HG03432 (cell line): ENCODE data around the gene NKAIN2.

Experiments used
- ATAC-seq: cut with Tn5 transposase; IDR thresholded peaks from one replicate; pipeline ENCODE4 v1.9.1; 2021; ENCODE audit warnings: mild to moderate bottlenecking, moderate library complexity; ENCODE audit not compliant: unreplicated experiment

The NKAIN2 gene

GRCh38 chr6:123803504-123804013 is at the start of gene NKAIN2:
NKAIN2 (plus strand) TSS chr6:123803865.
- peak; percentile 42 for ATAC-seq

- no peak for ATAC-seq
These were observed 44.2 kb upstream of the NKAIN2 start for GRCh38 chr6:123759472-123759871.

DNA sequence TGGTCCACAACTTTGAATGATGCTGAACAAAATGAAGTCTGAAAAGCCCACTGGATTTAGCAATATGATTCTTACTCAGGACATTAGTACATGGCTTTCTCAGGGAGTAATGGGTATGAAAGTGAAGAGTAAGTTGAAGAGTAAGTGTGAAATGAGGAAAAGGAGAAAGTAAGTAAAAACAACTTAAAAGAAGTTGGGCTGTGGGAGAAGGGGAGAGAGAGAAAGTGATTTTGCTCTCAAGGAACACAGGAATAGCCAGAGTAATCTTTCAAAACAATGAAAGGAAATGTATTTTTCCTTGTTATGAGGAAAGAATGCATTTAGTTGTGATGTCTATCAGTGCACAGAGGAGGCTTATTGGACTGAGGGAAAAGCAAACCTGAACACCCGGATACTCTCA is 39.8 kb upstream of the NKAIN2 start:
- no peak for ATAC-seq

DNA sequence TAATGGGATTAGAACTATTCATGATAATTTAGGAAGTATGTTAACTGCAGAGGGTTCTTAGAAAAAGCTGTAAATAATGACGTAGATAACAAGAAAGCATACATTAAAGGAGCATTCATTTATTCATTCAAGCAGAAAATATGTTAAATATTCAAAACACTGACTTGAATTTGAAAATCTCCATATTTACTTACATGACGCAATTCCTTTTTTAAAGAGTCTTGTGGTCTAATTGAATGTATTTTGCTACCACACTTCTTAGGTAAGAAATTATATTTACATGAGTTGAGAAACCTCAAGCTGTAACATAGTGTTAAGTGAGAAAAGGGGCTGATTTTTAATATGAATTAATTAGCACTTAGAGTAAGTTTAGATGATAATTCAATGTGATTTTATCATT is 38.9 kb upstream of the NKAIN2 start:
- ATAC-seq, result no peak

DNA sequence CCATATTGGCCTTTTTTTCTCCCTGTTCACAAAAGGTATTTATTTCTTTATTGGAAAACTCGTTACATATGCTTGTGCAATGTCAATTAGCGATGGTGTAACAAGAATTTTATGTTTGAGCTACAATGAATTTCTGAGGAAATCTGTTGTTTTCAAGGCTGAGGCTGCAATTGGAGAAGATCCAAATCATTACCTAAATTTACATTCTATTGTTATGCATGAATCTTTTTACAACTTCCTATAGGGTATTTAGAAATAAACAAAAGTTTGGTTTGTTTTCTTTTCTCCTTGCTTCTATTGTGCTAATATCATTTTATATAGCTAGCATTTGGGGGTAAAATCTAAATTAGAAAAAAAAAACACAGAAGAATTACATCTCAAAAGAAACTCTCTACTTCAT is 34.7 kb upstream of the NKAIN2 start:
- ATAC-seq, result no peak

DNA sequence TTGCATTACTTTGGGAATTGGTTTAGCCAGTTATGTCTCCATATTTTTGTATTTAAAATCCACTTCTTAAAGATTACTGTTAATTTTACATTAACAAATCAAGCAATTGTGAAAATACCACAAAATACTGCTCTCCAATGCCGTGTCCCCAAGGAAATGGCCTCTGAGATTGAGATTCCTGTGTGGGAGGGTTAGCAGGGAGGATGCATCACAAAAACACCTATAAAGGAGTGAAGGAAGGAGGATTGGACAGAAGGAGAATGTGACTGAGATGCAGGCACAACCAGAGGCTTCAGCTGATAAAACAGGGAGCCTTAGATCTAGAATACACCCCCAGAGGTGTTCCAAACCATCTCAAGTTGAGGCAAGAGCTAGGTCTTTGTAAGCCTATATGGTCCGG is 34.2 kb upstream of the NKAIN2 start:
- ATAC-seq, result no peak

GRCh38 chr6:123770247-123770949 is 33.3 kb upstream of the NKAIN2 start:
- peak; percentile 74 for ATAC-seq

DNA sequence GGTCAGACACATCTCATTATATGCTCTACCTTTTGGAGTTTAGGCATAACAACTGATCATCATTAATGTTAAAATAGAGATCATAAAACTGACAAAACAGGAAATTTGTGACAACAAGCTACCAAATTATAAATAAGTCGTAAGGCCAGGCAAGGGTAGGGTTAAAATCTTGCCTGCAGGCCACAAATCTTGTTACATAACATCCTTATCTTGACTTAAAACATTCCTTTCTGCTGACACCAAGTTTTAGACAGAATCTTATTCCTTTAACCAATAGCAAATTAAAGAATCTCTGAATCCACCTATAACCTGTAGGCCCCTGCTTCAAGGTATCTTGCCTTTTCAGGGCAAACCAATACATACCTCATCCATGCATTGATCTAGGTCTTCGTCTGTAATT is 32.5 kb upstream of the NKAIN2 start:
- ATAC-seq, result no peak

- no peak for ATAC-seq
These were observed 26.1 kb upstream of the NKAIN2 start for GRCh38 chr6:123777563-123777962.

- no peak for ATAC-seq
These were observed 23.6 kb upstream of the NKAIN2 start for GRCh38 chr6:123780021-123780420.

GRCh38 chr6:123784330-123784729 is 19.3 kb upstream of the NKAIN2 start:
- ATAC-seq, result no peak

- no peak for ATAC-seq
These were observed 18.6 kb upstream of the NKAIN2 start for GRCh38 chr6:123785039-123785438.

DNA sequence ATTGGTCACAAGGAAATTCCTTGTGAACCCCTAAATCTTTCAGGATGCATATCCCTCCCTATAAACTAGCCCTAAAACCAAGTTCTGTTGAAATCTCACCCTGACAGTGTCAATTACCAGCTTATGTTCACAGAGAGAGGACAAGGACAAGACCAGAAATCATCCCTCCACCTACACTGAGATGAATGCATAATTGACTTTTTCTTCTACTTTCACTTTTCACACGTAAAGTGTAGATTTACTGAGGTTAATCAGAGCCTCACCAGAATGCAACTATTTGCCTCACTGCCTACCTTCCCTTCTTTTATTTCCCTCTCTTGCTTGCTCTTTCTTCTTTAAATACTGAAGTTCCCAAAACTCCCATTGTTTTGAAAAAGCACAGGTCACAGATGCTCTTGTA is 15.3 kb upstream of the NKAIN2 start:
- peak; percentile 72 for ATAC-seq

DNA sequence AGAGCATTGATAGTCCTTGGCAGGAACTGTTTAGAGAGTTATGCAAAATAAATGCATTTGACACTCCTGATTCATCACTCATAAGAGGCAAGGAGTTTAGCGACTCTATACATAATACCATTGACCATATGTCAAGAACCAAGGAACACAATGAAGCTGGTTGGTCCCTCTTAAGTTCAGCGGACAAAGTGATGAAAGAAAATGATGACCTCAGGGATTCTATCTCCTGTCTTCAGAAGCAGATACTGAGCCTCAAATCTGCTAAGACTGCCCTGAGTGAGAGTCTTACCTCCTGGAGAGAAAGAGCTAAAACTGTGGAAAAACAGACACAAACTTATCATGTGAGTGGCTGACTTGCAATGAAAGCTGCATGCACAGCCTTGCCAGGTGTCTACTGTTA is 9.5 kb upstream of the NKAIN2 start:
- no peak for ATAC-seq

DNA sequence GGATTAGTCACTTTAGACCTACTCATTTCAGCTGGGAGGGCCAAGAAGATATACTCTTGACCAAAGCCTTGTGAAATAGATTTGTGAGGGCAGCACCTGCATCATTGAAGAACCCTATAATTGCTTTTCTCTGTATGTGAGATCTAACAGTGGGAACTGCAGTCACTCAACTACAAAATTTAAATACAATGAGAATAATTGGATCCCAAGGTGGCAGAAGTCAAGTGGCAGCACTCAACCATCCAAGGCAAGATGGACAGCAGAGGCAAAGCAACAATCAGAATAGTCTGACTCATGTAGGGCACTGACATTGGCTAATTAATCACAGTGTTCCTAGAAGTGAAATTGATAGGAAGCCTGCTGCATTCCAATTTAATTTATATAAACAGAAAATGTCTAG is 8.9 kb upstream of the NKAIN2 start:
- ATAC-seq, result no peak

GRCh38 chr6:123801067-123801466 is 2.6 kb upstream of the NKAIN2 start:
- no peak for ATAC-seq

DNA sequence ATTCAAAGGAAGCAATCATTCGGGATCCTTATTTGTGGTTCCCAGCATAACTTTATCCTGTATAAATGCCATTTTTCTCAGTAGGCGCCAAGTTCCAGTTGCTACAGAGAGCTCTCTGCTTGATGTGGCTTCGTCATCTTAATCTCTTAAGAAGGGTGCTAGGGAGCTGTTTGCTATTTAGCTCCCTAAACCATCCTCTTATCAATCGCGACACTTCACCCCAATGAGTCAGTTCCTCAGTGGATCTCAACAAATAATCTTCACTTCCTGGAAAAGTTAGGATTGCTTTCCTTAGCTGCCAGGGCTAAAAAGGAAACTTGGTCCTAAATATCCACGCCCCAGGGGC is 1.3 kb upstream of the NKAIN2 start:
- peak; percentile 14 for ATAC-seq

DNA sequence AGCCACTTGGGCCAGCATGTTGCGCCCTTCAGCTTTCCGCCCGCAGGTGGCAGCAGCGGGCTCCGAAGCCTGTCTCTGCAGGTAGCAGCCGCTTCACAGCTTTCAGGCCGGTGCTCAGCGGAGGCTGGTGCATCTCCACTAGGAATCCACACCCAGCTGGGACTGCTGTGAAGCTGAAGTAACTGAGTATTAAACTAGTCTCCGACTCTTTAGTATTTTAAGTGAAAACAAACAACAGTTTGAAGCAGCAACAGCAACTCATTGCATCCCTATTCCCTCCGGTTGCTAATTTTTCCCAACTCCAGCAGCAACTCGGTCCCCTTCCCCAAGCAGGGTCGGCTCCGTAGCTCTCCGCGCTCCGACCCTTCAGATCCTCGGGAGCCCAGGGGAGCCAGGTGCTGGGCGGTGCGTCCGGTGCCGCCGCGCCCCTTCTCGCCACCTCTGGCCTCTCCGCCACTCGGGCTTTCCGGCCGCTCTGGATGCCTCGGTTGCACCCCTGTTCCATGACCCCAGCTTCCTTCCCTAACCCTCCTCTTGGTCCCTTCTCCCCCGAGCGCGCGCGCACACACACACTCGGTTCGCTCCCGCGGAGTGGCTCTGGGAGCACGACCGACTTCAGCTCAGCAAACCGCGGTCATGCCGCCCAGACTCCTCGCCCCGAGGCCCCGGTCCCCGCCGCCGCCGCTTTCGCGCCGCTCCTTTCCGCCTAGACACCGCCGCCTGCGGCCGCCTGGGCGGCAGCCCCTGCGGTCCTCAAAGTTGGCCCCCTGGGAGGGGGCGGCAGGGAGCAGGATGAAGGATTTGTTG is 765 bp upstream of the NKAIN2 start:
- peak; percentile 96 for ATAC-seq

GRCh38 chr6:123804014-123804786 is 535 bp downstream of the NKAIN2 start:
- no peak for ATAC-seq

- ATAC-seq, result no peak
These were observed 1.3 kb downstream of the NKAIN2 start for GRCh38 chr6:123804787-123805540.

DNA sequence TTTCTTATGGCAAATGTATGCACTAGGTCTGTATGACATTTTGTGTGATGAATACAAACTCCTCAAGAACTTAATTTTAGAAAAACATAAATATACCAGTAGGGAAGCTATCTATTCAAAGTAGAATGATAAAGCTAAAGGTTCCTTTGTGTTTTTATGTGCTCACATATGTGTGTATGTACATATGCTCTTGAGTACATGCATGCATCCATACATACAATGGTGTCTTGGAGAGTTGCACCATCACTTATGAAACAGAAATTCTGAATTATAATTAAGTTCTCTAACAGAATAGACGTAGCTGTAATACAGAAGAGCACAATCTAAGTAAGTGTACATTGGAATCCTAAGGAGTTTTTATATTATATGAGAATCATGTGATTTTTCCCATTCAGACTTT is 2.3 kb downstream of the NKAIN2 start:
- no peak for ATAC-seq
